ENCODE data around the gene CSRP1. TPM values are rescaled to one million over a fixed set of nuclear protein-coding genes. Genes with fewer than 3 reads are reported as not detected.
"Not testable (repeated sequence)": the region's sequence is repeated elsewhere in the genome, so short reads cannot be mapped to it uniquely, and the experiment has no call there.

The CSRP1 gene
- total RNA-seq, 1 experiment from 2014 or later, result 729 TPM

DNA sequence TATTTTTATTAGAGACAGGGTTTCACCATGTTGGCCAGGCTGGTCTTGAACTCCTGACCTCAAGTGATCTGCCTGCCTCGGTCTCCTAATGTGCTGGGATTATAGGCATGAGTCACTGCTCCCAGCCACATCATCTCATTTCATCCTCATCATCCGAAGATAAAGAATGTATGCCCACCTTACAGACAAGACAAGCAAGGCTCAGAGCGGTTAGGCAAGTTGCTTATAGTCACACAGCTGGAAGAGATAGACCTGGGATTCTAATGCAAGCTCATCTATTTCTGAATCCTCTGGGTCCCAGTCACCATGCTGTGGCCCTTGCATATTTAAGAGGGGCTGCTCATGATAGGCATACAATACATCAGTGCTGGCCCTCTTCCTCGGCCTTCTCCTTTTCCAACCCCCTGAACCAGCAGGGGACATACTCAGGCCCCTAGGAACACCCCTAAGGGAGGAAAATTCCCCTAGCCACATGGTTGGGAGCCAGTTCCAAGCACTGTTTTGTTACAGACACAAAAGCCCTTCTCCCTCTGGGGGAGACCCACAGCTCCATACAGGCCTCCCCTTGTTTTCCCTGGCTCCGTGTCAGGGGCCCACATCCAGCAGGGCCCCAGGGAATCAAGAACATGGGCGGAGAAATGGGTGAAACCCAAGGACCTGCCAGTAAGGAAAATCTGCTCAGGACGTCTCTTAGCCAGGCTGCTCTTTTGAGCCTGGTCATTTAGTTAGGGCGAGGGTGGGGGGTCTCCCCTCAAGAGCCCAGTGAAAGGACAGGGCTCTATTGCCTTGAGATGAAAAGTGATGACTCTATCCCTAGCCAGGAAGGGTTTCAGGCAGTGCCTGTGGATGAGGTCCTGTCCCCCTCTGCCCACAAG, 6.9 kb downstream of the CSRP1 start:
- DNase-seq (ENCODE audit: extremely low read depth, low read depth), result no peak

DNA sequence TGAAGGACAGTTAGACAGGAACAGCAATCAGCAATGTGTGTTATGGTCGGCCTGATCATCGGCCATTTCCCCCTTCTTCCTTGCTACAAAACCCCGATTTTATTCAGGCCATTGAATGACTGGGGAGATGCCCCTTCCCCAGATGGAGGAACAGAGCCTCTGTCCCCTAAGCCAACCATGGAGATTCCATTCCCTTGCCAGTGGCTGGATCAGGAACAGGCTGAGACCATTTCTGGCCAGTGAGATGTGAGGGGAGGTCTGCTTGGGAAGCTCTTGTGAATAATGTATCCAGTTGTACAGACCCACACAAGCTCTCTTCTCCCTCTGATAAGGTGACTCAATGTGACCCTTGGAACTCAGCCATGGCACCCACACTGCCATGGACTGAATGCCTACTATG, 7.7 kb downstream of the CSRP1 start:
- no peak for DNase-seq (ENCODE audit: extremely low read depth, low read depth)

DNA sequence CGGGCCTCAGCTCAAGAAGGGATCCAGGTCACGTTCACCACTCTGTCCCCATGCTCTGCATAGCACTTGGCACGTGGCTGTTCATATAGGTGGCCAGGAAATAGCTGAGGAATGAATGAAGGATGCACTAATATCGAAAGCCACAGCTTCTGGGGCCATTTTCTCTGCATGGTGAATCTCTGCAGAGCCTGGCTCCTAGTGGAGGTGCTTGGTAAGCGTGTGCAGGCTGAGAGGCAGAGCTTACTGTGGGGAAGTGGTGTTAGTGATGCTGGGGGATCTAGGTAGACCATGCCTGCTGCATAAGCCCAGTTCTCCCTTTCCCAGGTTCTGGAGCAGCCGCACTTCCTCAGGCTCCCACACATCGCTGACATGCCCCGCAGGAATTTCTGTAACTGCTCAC, 8.3 kb downstream of the CSRP1 start:
- no peak for DNase-seq (ENCODE audit: extremely low read depth, low read depth)

DNA sequence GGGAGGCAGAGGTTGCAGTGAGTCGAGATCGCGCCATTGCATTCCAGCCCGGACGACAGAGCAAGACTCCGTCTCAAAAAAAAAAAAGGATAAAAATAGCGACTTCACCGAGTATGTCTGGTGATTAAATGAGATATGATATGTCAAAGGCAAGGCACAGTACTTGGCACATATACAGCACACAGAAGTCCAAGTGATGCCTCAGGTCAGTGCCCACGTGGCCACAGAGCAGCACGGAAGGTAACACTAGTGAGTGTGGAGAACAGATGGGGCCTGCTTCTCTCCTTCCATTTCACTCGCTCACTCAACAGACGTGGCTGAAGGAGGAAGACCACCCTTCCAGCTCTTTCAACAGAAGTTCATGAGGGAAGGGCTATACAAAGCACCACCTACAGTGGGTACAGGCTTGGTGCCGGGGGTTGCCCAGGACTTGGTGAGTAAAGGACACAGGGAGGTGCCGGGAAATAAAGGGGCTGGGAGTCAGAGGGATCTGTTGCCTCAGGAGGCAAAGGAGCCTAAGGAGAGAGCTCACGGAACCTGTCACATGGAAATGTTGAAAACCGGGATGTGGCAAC, 8.9 kb downstream of the CSRP1 start:
- no peak for DNase-seq (ENCODE audit: extremely low read depth, low read depth)

DNA sequence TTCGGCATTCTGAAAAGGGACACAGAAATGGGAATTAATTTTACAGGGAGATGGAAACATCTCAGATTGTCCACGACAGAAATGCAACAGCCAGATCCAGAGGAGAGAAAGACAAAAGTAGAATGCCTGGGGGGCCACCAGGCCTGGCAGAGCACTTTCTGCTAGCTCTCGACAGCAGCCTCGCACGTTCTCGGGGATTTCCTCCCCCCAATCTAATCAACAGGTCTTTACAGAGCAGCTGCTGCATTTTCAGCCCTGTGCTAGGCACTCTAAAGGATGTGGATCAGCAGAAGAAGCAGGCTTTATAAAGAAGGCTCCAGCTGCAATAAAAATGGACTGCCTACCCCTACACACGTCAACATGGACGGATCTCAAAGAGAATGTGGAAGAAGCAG, 10.6 kb downstream of the CSRP1 start:
- no peak for DNase-seq (ENCODE audit: extremely low read depth, low read depth)

DNA sequence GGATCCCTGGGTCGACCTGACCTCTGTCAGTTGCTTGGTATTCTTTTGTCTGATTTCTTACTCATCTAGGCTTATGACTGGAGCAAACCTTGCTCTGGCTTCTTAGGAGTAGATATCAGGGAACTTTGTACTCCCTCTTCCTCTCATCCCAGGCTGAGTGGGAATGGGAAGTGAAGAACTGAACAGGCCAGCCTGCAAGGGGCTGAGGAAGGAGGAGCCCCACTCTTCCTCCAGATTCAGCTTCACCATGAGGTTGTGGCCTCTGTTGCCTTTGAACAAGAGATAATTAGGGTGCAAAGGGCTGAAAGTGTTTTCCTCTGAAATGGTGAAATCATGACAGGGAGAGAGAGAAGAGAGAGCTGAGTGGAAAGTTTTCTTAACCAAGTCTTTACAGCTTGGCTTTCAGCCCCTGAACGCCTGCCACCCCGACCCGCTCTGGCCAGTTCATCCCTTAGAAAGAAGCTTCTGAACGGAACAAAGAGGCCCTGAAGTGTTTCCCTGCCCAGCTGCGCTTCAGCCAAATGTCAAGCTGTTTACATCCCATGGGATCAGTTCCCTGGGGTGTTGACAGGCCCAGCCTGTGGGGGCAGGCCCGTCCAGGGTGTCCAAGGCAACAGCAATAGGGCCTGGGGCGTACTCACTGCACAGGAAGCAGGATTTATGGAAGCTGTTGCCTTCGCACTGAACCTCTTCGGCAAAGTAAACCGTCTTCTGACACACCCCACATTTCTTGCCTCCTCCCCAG, 11.2 kb downstream of the CSRP1 start:
- peak; percentile 64 for DNase-seq (ENCODE audit: extremely low read depth, low read depth)

DNA sequence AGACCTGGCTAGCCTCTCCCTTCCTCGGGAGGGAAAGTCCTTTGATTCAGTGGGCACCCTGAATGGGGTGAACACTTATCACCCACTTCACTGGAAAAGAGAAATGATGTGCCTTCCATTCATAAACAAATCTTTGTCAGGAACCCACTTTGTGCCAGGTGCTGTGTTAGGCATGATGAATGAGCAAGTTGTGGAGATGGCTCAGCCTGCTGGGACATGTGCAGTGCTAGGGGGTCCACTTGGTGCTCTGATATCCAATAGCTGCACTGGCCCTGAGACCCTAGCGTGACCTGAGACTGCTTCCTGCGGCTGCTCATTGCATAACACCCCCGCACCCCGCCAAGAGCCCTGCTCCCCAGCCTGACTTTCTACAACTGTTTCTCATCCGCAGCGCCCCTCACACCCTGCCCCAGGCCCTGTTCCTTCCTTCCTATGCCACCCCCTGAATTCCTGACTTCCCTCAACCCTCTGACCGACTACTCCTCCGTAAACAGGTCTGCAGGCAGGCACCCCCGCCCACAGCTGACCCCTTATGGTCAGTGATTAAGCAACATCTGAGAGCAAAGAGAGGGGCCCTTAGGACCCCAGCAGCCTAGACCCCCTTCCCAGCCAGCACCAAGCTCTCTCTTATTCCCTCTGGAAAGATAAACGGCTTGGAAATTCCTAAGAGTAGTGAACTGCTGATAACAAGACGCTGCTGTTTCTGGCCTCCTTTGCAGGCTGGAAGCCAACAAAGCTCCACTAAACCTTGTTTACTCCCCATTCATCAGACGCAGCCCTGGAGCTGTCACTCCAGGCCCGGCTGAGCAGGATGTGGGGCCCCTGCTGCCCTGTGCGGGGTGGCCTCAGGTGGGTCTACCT, 12.9 kb downstream of the CSRP1 start:
- no peak for DNase-seq (ENCODE audit: extremely low read depth, low read depth)

DNA sequence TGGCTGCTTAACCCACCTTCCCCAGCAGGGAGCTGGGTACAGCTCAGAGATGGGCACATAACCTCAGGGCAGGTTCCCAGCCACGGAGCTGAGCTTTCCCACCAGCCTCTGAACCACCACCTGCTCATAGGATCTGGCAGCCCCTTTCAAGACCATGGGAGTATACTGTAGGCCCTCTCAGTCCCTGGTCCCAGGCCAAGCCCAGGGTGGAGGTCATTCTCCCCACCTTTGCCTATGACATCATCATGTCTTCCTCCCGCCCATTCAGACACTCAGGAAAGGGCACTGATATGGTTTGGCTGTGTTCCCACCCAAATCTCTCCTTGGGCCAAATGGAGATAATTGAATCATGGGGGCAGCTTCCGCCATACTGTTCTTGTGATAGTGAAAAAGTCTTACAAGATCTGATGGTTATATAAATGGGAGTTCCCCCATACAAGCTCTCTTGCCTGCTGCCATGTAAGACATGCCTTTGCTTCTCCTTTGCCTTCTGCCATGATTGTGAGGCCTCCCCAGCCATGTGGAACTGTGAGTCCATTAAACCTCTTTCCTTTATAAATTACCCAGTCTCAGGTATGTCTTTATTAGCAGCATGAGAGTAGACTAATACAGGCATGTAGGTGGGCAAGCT, 13.8 kb downstream of the CSRP1 start:
- not testable (repeated sequence) for DNase-seq (ENCODE audit: extremely low read depth, low read depth)

DNA sequence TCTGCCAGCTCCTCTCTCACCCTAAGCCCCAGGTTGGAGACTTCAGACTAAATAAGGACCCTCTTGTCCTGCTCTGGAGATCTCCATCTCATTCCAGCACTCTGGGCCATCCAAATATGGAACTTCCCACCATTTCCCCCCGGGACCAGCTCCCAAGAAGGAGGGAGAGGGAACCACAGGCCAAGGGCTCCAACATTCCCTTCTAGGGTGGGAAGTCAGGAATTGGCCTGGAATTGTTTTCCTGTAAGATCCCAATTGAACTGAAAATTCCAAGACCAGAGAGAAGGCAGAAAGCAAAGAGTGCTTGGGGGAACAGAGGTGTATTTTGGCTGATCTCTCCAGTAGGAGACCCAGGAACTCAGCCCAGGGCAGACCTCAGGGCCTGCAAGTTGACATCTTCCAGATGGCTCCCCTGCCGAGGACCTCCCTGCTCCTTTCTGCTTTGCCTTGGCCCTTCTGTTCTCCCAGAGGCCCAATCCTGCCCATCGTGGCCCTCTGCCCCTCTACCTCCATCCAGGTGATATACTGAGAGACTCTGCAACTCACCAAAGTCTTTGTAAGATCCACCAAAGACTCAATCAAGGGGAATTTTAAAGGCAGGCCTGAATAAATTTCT, 14.9 kb downstream of the CSRP1 start:
- DNase-seq (ENCODE audit: extremely low read depth, low read depth), result no peak

DNA sequence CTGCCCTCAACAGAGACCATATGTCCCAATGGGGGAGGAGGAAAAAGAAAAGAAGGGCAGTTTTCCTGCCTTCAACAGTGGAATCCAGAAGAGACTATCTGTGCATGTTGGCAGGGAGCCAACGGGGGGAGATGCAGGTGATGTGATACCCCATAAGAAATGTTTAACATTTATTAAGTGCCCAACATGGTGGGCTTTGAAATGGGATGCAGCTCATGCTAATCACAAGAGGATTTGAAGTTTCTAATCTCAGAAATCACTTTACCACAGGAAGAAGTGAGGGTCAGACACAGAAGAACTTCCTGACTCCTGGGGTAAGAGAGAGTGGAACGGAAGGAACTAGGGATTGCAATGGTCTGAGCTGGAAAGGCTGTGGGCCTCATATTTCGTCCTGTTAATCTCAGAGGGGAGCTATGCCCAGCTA, 16.2 kb downstream of the CSRP1 start:
- DNase-seq (ENCODE audit: extremely low read depth, low read depth), result no peak

DNA sequence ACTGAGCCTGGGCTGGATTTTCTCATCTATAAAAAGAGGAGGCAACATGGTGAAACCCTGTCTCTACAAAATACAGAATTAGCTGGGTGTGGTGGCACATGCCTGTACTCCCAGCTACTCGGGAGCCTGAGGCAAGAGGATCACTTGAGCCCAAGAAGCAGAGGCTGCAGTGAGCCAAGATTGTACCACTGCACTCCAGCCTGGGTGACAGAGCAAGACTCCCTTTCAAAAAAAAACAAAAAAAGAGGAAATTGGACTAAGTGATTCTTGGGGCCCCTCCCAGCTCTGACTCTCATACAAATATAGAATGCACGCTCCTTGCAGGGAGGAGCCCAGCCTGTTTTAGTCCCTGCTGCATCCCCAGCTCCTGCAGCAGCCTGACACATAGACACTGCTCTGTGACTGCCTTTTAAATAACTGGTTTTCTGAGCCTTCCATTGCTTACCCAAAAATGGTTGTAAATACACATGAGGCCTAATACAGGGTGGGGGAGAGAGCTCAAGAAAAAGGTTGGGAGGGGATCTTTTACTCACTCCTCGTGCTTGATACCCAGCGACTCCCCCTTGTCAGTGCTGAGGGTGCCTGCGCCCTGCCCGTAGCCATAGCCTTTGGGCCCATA, 17.2 kb downstream of the CSRP1 start:
- no peak for DNase-seq (ENCODE audit: extremely low read depth, low read depth)

DNA sequence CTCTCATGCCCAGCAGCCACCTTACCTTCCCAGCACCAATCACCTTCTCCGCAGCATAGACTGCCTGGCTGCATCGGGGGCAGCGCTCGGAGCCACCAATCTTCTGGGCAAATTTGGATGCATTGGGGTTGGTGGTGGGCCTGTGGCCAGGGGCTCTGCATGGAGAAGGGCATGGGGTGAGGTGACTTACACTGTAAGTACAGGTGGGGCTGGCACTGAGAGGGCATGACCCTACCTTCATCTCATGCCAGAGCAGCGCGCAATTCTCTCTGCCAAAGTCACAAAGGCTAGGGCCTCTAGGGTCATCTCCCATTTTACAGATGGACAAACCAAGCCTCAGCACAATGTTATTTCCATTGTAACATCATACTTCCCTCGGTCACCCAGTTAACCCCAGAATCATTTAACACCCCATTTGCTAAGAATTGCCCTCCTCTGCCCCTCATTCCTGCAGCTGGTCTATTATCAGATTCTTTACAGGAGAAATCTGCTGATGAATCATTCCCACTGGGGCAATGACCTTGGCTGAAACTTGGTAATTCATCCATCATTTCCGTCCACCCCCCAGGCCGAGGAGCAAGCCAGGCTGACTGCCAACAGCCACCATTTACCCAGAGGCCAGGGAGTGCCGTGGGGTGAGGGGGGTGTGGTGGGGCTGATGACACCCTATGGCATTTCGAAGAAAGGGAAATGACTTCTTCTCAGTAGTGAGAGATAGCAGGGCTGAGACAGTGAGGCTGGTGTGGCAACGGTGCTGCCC, 17.9 kb downstream of the CSRP1 start:
- DNase-seq (ENCODE audit: extremely low read depth, low read depth), result peak; percentile 98

DNA sequence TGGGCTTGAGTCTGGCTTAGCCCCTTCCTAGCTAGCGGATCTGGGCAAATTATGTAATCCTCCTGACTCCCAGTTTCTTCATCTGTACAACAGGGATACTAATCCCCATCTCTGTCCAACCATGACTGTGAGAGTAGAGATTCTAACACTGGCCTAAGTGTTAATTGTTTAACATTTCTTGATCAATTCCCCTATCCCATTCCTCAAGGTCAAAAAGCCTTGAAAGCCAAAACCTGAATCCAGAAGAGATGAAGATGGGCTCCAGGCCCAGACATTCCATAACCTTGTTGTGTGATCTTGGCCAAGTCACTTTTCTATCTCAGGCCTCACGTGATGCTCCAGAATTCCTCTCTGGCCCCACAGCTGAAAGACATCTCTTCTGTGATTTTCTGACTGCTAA, 19.2 kb downstream of the CSRP1 start:
- DNase-seq (ENCODE audit: extremely low read depth, low read depth), result no peak

DNA sequence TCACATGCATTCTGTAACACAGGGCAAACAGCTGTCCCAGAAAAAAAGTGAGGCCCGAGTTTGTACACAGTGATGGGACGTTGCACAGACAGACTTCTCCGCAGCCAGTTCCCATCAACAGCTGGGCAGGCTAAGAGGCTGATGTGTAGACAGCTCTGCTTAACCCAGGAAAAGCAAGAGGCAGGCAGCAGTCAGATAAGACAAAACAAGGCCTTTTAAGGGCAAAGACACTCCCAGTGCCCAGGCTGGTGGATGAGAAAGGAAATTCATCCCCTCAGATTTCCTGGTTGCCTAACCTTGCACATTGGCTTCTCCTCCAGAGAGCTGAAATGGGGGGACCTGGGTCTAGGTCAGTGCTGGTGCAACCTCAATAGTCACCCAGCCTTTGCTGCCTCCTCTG, 20.7 kb downstream of the CSRP1 start:
- DNase-seq (ENCODE audit: extremely low read depth, low read depth), result no peak

DNA sequence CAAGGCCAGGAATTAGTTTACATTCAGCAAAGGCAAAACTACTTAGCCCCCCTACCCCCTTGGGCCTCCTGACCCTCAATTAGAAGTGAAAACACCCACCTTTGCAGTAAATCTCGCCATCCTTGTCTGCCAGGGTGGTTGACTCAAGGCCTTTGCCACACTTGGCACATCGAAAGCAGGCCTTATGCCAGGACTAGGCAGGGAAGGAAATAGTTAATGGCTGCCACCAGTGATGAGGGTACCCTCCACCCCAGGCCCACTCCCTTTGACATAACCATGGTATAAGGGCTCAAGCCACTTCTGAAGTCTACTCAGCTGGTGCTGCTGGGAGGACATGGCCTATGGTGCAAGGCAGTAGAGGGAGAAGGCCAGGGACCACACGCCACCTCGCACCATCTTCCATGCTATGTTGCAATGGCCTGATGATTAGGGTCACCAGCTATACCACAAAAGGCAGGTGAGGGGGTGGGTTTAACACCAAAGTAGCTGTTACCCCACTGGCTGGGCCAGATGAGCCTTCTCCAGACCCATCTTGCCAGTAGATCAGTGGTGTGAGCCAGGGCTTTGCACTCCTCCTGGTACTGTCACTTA, 21.6 kb downstream of the CSRP1 start:
- no peak for DNase-seq (ENCODE audit: extremely low read depth, low read depth)

DNA sequence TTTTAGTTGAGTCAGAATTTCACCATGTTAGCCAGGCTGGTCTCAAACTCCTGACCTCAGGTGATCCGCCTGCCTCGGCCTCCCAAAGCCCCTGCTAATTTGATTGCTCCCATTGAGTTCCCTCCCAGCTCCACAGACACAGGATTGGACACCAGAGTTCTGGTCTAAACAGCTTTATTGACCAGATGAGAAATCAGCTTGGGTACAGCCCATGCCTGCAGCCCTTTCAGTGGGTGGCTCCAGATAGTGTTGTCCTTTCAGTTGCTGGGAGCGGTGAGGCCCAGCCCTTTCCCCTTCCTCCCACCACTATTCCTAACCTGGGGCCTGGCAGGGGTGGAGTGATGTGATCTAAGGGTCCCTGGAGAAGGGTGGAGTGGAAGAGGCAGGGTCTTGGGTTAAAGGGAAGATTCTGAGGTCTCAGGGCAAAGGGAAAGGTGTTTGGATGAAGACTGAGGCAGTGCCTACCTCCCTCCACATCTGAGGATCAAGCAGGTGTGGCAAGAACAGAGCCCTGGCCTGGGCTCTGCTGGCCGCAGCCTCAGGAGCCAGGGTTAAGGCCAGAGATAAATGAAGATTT, 23.5 kb downstream of the CSRP1 start:
- no peak for DNase-seq (ENCODE audit: extremely low read depth, low read depth)

DNA sequence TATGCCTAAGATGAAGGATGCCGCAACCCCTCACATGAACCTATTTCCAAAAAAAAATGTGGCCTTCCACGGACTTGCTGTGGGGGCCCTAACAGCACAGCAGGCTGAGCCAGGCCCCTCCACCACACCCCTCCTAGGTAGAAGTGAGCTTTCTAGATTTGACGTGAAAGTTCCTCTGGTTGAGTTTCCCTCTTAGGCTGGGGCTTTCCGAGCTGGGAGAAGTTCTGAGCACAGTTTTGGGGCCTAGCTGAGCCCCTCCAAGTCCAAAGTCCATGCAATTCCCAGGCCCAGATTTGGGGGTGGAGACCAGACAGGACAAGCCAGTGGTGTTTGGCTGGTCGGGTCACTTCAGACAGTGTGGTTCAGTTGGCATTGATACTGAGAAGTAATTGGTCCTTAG, 24.2 kb downstream of the CSRP1 start:
- DNase-seq (ENCODE audit: extremely low read depth, low read depth), result no peak

Data from NCI-H460 (cell line).